Umbilical cord (tissue), 2 donors: Measurements from ENCODE around the gene NIFK. TPM values are rescaled to one million over a fixed set of nuclear protein-coding genes. Genes with fewer than 3 reads are reported as not detected.
"Not testable (repeated sequence)": the region's sequence is repeated elsewhere in the genome, so short reads cannot be mapped to it uniquely, and the experiment has no call there.

ENCODE experiments used
- DNase-seq: peaks from one replicate; pipeline ENCODE4 v3.0.0-alpha.2; 2015; ENCODE audit warnings: low spot score
- total RNA-seq: library from RNA; depleted of rRNA; stranded (reverse); fragments of >200 nt; gene quantifications from one replicate; pipeline ENCODE4 v1.2.3, GENCODE V29; 2014; ENCODE audit warnings: low replicate concordance; ENCODE audit not compliant: insufficient read depth

NIFK gene
- total RNA-seq, 1 donor from 2014 or later = 36.8 TPM

GRCh38 chr2:121734544-121734943 lies 2.1 kb downstream of the NIFK start:
- not testable (repeated sequence) for DNase-seq

DNA sequence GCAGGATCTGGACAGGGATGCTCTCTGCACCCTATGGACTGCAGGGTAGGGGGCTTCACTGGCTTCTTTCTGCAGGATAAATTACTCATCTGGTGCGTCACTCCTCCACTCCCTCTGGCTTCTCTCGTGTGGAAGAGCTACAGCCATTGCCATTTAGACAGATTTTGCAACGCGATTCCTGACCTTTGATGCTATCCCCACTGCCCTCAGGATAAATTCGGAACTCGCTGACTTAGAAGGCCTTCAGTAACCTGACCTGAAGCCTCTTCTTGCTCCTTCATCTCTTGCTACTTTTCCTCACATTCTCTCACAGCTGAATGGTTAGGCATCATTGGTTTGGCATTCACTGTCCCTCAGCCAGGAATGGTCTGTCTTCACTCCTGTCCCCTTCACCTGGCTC lies 5.3 kb downstream of the NIFK start:
- no peak for DNase-seq

DNA sequence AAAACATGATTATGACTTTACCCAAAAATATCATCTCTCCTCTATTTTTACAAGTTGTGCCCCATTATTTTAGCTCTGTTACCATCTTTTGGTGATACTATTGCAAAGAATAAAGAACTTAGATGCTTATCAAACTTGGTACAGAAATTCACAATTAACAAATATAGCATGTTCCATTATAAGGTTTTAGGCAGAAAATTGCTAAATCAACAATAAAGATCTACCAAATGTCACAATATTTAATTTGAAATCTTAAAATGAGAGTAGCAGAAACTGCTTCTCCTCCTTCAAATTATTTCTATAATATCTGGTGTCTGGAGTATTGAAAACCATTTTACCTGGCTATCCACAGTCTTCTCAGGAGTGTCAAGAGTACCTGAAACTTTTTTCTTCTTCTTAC lies 8.7 kb downstream of the NIFK start:
- DNase-seq = no peak

DNA sequence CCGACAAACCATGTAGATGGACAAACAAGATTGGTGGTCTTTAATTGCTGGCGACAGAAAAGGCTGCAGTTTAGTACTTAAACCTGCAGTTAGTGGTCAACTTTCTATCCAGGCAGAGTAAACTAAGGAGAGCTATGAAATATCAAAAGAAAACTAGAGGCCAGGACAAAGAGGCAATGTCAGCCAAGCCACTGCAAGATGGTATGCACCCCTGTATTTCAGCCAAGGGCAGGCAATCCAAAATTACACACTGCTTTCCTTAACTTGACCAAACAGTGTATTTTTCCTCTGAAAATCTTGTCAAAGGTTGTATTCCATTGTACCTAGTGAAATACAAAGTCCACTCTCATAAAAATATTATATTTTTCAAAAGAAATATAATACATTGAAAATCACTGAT lies 9.3 kb downstream of the NIFK start:
- DNase-seq = no peak

- no peak for DNase-seq
Observed at GRCh38 chr2:121723316-121723715, 13.4 kb downstream of the NIFK start.

DNA sequence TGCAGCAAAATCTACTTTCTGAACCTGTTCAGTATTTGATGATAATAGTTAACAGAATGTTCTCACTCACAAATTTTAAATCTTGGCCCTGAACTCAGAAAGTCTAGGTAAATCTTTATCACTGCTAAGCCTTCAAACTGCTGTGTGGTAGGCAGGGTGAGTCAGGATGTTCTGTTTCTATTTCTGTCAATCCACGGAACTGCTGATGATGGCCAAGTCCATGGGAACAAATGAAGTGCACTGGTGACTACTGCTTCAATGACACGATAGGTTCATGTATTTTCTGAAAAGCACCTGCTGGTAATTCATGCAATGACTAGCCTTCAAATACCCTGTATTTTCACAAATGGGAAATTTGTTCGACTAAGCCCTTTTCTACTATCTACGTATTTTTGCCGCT lies 14.2 kb downstream of the NIFK start:
- DNase-seq = no peak

DNA sequence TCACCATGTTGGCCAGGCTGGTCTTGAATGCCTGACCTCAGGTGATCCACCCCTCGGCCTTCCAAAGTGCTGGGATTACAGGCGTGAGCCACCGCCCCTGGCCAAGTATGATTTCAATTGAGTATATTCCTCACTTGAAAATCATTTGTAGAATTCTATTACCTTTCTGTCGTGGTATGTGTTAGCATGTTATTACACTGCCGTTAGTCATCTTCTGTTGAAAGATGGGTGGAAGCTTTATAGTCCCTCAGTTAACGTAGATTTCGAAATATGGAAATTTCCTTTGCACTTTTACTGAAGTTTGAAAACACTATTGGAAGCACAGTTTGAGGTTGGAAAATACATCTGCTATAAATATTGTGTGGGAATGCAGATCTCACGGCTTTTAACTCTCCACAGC lies 14.7 kb downstream of the NIFK start:
- DNase-seq = no peak

DNA sequence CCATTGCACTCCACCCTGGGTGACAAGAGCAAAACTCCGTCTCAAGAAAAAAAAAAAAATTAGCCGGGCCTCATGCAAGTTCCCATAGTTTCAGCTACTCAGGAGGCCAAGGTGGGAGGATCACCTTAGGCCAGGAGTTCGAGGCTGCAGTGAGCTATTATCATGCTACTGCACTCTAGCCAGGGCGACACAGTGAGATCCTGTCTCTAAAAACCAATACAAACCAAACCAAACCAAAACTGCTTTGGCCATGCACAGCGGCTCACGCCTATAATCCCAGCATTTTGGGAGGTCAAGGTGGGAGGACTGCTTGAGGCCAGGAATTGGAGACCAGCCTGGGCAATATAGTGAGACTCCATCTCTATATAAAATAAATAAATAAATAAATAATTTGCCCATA lies 19.1 kb downstream of the NIFK start:
- DNase-seq = no peak

DNA sequence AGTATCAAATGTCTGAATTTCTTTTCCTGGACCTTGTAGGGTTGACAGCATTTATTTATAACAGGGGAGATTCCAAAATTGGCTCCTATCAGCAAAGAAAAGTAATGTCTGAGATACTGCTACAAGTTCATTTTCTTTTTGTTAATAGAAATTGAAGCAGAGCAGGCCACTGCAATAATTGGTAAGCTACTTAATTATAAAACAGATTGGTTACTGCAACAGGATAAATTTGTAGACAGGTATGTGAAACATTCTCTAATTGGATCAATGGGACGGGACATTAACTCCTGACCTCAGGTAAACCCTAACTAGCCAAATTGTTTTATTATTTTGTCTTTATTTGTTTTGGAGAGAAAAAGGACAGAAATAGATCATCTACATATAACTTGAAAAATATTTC lies 20.5 kb downstream of the NIFK start:
- no peak for DNase-seq

DNA sequence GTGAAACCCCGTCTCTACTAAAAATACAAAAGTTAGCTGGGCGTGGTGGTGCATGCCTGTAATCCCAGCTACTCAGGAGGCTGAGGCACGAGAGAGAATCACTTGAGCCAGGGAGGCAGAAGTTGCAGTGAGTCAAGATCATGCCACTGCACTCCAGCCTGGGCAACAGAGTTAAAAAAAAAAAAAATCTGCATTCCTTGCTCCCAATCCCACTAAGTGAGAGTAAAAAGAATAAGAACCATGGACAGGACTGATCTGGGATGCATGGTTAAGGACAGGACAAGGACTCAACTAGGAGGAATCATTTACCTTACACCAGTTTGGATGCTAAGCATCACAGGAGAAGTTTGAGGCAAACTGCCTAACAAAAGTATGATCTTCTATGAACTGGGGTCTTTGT lies 25.2 kb downstream of the NIFK start:
- DNase-seq = not testable (repeated sequence)

DNA sequence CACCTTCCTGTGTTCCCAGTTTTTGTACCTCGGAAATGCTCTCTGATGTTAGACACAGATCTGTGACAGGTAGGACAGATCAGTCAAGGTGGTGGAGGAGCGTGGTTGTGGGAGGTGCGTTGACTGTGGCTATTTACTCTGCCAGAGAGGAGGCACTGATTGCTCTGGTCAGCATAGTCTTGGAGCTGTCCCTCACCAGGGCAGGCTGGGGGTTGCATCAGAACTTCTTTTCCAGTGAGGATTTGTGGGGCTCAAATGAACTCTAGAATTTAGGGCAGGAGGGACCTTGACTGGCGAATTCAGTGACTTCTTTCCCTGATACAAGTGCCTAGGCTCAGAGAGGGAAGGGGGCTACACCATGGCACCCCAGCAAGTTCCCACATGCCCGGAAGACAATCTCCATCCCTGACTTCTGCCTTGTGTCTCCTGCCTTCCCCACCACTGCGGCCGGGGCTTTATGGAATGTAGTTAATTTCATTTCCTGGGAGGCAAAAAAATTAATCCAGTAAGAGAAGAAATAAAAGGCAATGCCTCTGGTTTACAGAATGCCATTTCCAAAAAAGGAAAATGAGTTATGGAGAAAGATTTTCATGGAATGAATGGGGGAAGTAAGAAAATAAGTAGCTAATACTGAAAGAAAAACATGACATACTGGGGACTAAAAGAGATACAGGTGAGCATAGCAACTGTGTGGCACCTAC lies 26.1 kb downstream of the NIFK start:
- DNase-seq = no peak

DNA sequence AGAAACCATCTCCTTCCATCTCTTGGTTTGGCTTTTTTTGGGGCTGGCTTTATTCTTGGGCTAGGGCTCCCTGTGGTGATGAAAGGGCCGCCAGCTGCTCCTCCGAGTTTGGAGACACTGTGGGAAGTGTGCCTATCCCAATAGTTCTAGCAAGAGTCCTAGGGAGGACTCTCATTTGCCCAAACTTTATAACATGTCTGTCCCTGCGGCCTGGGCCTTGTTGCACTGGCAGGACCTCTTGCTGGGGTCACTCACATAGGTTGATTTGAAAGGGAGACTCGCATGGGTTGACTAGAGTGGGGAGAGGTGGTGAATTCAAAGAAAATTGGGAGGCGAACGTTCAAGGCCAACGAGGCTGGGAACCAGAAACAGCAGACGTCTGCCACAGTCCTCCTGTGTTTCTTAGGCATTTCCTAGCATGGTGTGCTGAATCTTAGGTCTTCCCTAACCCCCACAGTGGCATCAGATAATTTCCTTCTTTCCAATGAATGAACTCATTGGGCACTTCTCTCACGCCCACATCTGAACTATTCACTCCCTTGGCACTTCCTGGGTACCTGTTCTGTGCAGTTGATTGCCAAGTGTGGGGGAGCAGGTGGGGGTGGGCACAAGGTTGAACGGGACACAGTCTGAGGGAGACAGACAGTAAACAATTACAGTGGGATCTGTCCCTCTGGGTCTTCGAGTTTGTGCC lies 26.8 kb downstream of the NIFK start:
- DNase-seq = no peak

DNA sequence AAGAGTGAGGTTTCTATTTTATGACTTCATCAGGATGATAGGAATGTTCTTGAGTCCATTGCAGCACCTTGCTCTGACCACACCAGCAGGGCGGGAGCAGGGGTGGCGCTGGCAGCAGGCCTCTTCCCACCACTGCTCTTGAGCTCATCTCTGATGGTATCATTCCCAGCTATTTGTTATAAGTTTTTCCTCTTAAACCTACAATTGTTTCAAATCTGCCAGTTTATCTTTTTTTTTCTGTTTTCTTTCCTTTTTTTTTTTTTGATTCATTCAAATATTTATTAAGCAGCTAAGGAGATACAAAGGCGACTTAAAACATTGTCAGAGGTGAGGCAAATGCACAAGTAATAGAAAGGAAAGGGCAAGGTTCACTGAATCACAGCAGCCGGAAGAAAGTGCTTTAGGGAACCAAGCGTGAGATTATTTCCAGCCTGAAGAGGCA lies 28.7 kb downstream of the NIFK start:
- no peak for DNase-seq

GRCh38 chr2:121707344-121707919 lies 29.2 kb downstream of the NIFK start:
- no peak for DNase-seq

- no peak for DNase-seq
Observed at GRCh38 chr2:121705958-121706357, 30.7 kb downstream of the NIFK start.

DNA sequence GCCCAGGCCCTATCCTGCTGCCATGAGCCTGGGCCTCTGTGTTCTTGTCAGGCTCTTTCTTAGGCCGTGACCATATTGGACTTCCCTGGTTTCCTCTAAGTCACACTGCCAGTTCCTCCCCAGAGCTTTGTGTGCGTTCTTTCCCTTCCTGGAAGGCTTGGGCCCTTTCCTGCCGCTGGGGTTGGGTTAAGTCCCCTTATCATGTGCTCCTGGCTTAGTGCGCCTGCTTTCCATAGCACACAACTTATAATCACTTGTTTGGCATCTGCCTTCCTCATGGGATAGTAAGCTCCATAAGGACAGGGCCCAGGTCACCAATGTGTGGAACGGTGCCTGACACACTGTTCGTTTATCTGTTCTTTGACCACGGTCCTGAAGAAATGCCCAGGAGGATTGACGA lies 31.3 kb downstream of the NIFK start:
- no peak for DNase-seq

GRCh38 chr2:121701761-121702160 lies 34.9 kb downstream of the NIFK start:
- DNase-seq = not testable (repeated sequence)

- peak; percentile 35 for DNase-seq
Observed at GRCh38 chr2:121699421-121700333, 37.0 kb downstream of the NIFK start.

DNA sequence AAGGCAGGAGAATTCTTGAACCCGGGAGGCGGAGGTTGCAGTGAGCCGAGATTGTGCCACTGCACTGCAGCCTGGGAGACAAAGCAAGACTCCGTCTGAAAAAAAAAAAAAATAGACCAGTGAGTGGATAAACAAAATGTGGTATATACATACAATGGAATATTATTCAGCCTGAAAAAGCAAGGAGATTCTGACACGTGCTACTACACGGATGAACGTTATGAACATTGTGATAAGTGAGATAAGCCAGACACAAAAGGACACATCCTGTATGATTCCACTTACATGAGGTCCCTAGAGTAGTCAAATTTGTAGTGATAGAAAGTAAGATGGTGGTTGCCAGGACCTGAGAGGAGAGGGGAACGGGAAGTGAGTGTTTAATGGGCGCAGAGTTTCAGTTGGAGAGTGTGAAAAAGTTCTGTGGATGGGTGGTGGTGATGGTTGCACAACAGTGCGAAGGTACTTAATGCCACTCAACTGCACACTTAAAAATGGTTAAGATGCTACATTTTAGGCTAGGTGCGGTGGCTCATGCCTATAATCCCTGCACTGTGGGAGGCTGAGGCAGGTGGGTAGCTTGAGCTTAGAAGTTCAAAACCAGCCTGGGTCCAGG lies 38.3 kb downstream of the NIFK start:
- DNase-seq = no peak

- DNase-seq = no peak
Observed at GRCh38 chr2:121697108-121697631, 39.5 kb downstream of the NIFK start.

GRCh38 chr2:121696410-121696930 lies 40.2 kb downstream of the NIFK start:
- DNase-seq = no peak
